SK-N-SH (cell line): ENCODE data around the gene ETV6. TPM values are rescaled to one million over a fixed set of nuclear protein-coding genes. Genes with fewer than 3 reads are reported as not detected.

Source experiments
- CTCF ChIA-PET: fragments of 300-600, 350-600 bp; formaldehyde crosslinking; extraction: SDS; loops from one replicate; lab custom pipeline; 2021; lab: Yijun Ruan, JAX
- POLR2A ChIA-PET: fragments of 350-600 bp; sonication (Branson Sonifier 250); formaldehyde crosslinking; extraction: SDS; loops from one replicate; lab custom pipeline; 2020; ENCODE audit warnings: antibody characterized with exemption, inconsistent platforms; lab: Yijun Ruan, JAX
- DNase-seq: peaks from one replicate; pipeline ENCODE4 v3.0.0; 2012
- H2AFZ ChIP-seq: fragments of 200-600 bp; sonication (generic); 2 replicates; pipeline ENCODE4 v1.8.1; 2016; ENCODE audit warnings: antibody characterized with exemption, mild to moderate bottlenecking, low read depth
- H3F3A ChIP-seq: fragments of 200-600 bp; sonication (generic); replicated peaks from 2 replicates; pipeline ENCODE3; 2016; ENCODE audit warnings: antibody characterized with exemption, mild to moderate bottlenecking; ENCODE audit not compliant: insufficient read depth
- H3K27ac ChIP-seq, 2 experiments: fragments of 200-500 bp in 1 of 2; fragments of 200-600 bp in 1 of 2; sonication (Bioruptor generic) in 1 of 2; sonication (generic), shearing (Covaris generic) in 1 of 2; 2 replicates each; pipeline versions ENCODE4 v1.5.1 to v1.6.1; 2014 to 2016; ENCODE audit warnings: low read depth in 2 of 2, inconsistent platforms in 1 of 2, low read length in 1 of 2, mild to moderate bottlenecking in 1 of 2, mixed read lengths in 1 of 2
- H3K27me3 ChIP-seq: fragments of 200-600 bp; sonication (generic), shearing (Covaris generic); 2 replicates; pipeline ENCODE4 v1.6.1; 2016; ENCODE audit warnings: mixed run types; ENCODE audit not compliant: insufficient read depth
- H3K36me3 ChIP-seq, 2 experiments: fragments of 200-500 bp in 1 of 2; fragments of 200-600 bp in 1 of 2; sonication (Bioruptor generic) in 1 of 2; sonication (generic) in 1 of 2; replicated peaks in 1 of 2; 2 replicates each; pipeline versions ENCODE3 to v1.5.1; 2014 to 2016; ENCODE audit warnings: low read length in 1 of 2, mild to moderate bottlenecking in 1 of 2; ENCODE audit not compliant: insufficient read depth in 2 of 2, control insufficient read depth in 1 of 2
- H3K4me1 ChIP-seq, 2 experiments: fragments of 200-500 bp in 1 of 2; fragments of 200-600 bp in 1 of 2; sonication (Bioruptor generic) in 1 of 2; sonication (generic), shearing (Covaris generic) in 1 of 2; 2 replicates each; pipeline versions ENCODE4 v1.5.1 to v1.6.1; 2014 to 2016; ENCODE audit warnings: low read depth in 1 of 2, low read length in 1 of 2, mixed run types in 1 of 2; ENCODE audit not compliant: insufficient read depth in 2 of 2, control insufficient read depth in 1 of 2
- H3K4me2 ChIP-seq: fragments of 200-600 bp; sonication (generic), shearing (Covaris generic); 2 replicates; pipeline ENCODE4 v1.6.1; 2017; ENCODE audit warnings: mixed run types
- H3K4me3 ChIP-seq, 2 experiments: fragments of 200-500 bp in 1 of 2; fragments of 200-600 bp in 1 of 2; sonication (Bioruptor generic) in 1 of 2; sonication (generic), shearing (Covaris generic) in 1 of 2; 2 replicates each; pipeline versions ENCODE4 v1.5.1 to v1.8.1; 2014 to 2016; ENCODE audit warnings: low read depth in 2 of 2, inconsistent platforms in 1 of 2, low read length in 1 of 2, mild to moderate bottlenecking in 1 of 2, mixed read lengths in 1 of 2, moderate library complexity in 1 of 2
- H3K79me2 ChIP-seq: fragments of 200-600 bp; sonication (generic); 2 replicates; pipeline ENCODE4 v1.8.1; 2017; ENCODE audit warnings: mild to moderate bottlenecking; ENCODE audit not compliant: insufficient read depth
- H3K9ac ChIP-seq: fragments of 200-600 bp; sonication (generic); 2 replicates; pipeline ENCODE4 v1.6.1; 2017; ENCODE audit warnings: mixed run types
- H3K9me2 ChIP-seq: fragments of 200-600 bp; sonication (generic); 2 replicates; pipeline ENCODE4 v1.6.1; 2017; ENCODE audit warnings: mixed run types
- H3K9me3 ChIP-seq: fragments of 200-600 bp; sonication (generic); 2 replicates; pipeline ENCODE4 v1.6.1; 2017; ENCODE audit warnings: mixed run types, mild to moderate bottlenecking, moderate library complexity
- H4K20me1 ChIP-seq: fragments of 200-600 bp; sonication (generic); 2 replicates; pipeline ENCODE4 v1.6.1; 2017; ENCODE audit warnings: mild to moderate bottlenecking, mixed run types; ENCODE audit not compliant: insufficient read depth
- ELF1 ChIP-seq: IDR thresholded peaks from 2 replicates; pipeline ENCODE4 v1.4.0; 2012
- FOSL2 ChIP-seq: IDR thresholded peaks from 2 replicates; pipeline ENCODE4 v1.4.0; 2012; ENCODE audit warnings: low read depth, mild to moderate bottlenecking, moderate library complexity, borderline replicate concordance
- FOXM1 ChIP-seq: IDR thresholded peaks from 2 replicates; pipeline ENCODE4 v1.4.0; 2012; ENCODE audit warnings: low read depth, mild to moderate bottlenecking
- GABPA ChIP-seq: IDR thresholded peaks from 2 replicates; pipeline ENCODE4 v1.4.0; 2012; ENCODE audit warnings: low read depth, mild to moderate bottlenecking
- JUND ChIP-seq: IDR thresholded peaks from 2 replicates; pipeline ENCODE4 v1.4.0; 2012
- RAD21 ChIP-seq: IDR thresholded peaks from 2 replicates; pipeline ENCODE4 v1.6.1; 2012; ENCODE audit warnings: mild to moderate bottlenecking, low read length
- RCOR1 ChIP-seq: fragments of 150-350 bp; IDR thresholded peaks from 2 replicates; pipeline ENCODE4 v1.6.1; 2017; ENCODE audit warnings: antibody characterized with exemption, low read length
- REST ChIP-seq: IDR thresholded peaks from 2 replicates; pipeline ENCODE4 v1.6.1; 2012; ENCODE audit warnings: mild to moderate bottlenecking, low read depth, low read length, moderate library complexity
- RXRA ChIP-seq: IDR thresholded peaks from 2 replicates; pipeline ENCODE4 v1.4.0; 2012; ENCODE audit warnings: low read depth, mild to moderate bottlenecking, borderline replicate concordance
- SIN3A ChIP-seq: IDR thresholded peaks from 2 replicates; pipeline ENCODE4 v1.6.1; 2012; ENCODE audit warnings: low read depth, mild to moderate bottlenecking, low read length, moderate library complexity, borderline replicate concordance
- TAF1 ChIP-seq: IDR thresholded peaks from 2 replicates; pipeline ENCODE4 v1.6.1; 2012; ENCODE audit warnings: low read depth, mild to moderate bottlenecking, low read length, moderate library complexity, borderline replicate concordance
- ZBTB33 ChIP-seq: IDR thresholded peaks from 2 replicates; pipeline ENCODE4 v1.4.0; 2012; ENCODE audit warnings: low read depth, borderline replicate concordance
- WGBS: methylation state at CpG from one replicate; pipeline ENCODE4 v1.1.6; 2017; ENCODE audit warnings: low lambda C conversion rate; 5-methylcytosine and 5-hydroxymethylcytosine counted together
- polyA plus RNA-seq, 3 experiments: library from polyadenylated mRNA; depleted of rRNA; stranded (reverse); fragments of >200 nt; gene quantifications; 2 replicates each; pipeline ENCODE4 v1.2.3, GENCODE V29; 2012

ETV6 gene
- polyA plus RNA-seq, 1 of the 3 experiments (the other 2 are of a cell fraction), result 4.0 TPM

GRCh38 chr12:11793921-11794710 is 144.6 kb downstream of the ETV6 start:
- no peak for DNase-seq
- Histone ChIP-seq H3K4me2 (no peak overlapping the region), H3K27me3 (no peaks in the 10 kb centered on the region), H4K20me1 (no peaks in the 10 kb centered on the region), H3K9me3 (no peaks in the 10 kb centered on the region), H3K9ac (no peak overlapping the region), H2AFZ (no peak overlapping the region), H3K9me2 (no peaks in the 10 kb centered on the region), H3K79me2 (peaks cover 33% of the 10 kb centered on the region), H3F3A (peaks cover 38% of the 10 kb centered on the region), H3K27ac (peak overlapping the region; percentile 74), H3K4me3 (no peak overlapping the region), H3K36me3 (peaks cover 0 to 3% of the 10 kb centered on the region in 2 experiments), H3K4me1 (peaks cover 13 to 54% of the 10 kb centered on the region in 2 experiments)
- TF ChIP-seq RXRA (no peak), RAD21 (no peak), REST (no peak), GABPA (no peak), TAF1 (no peak), FOXM1 (no peak), SIN3A (no peak), ELF1 (no peak), FOSL2 (no peak), RCOR1 (no peak)
- ChIA-PET POLR2A (no interaction called here), CTCF (interaction anchor here (0.9 to 1.6 kb wide), 3 partner anchors 19 to 193 kb away, joined by 3 to 5 read pairs (median 4); no protein-coding TSS in a partner anchor)
- WGBS, result 89% methylated on average over 14 of the region's 14 CpGs

DNA sequence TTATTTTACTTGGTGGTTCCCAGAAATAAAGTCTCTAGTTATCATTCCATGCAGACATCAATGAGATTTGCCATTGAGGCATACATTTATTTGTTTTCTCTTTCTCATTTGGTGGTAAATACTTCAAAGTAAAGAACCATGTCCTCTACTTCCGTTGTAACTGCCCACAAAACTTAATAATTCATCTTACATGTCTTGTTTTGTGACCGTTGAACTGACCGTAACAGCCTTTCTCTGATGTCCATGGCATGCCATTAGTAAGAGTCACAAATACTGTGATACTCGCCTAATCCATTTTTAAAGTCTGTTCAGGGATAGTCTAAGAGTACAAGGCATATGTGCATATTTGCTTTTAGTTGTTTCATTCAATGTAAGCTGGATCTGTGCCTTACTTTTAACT is 145.3 kb downstream of the ETV6 start:
- POLR2A ChIA-PET, result no interaction called here
- Histone ChIP-seq H3K4me2 (no peak overlapping the region), H2AFZ (no peak overlapping the region), H3K79me2 (peaks cover 30% of the 10 kb centered on the region), H3K9me2 (no peaks in the 10 kb centered on the region), H3K36me3 (peaks cover 0 to 3% of the 10 kb centered on the region in 2 experiments)
- TF ChIP-seq ZBTB33, result no peak
- TF ChIP-seq JUND, result no peak
- no peak for TF ChIP-seq RCOR1
- TF ChIP-seq, all 33 proteins: peak for 0
- H3K27me3 ChIP-seq, result no peaks in the 10 kb centered on the region
- no peak for DNase-seq
- peak overlapping the region; percentile 74 for H3K27ac ChIP-seq
- peaks cover 13 to 58% of the 10 kb centered on the region in 2 experiments for H3K4me1 ChIP-seq
- no peak overlapping the region for H3K9ac ChIP-seq
- CTCF ChIA-PET, result interaction anchor here (1.3 to 1.6 kb wide), 2 partner anchors 19 to 194 kb away, joined by 3 to 5 read pairs; no protein-coding TSS in a partner anchor
- H4K20me1 ChIP-seq, result no peaks in the 10 kb centered on the region
- H3K4me3 ChIP-seq, result no peak overlapping the region
- peaks cover 38% of the 10 kb centered on the region for H3F3A ChIP-seq
- no peaks in the 10 kb centered on the region for H3K9me3 ChIP-seq
- WGBS, result 96% methylated on average over 4 of the region's 4 CpGs
